TTC549 (cell line): ENCODE data around the gene FOXO1.
"Not testable (repeated sequence)": the region's sequence is repeated elsewhere in the genome, so short reads cannot be mapped to it uniquely, and the experiment has no call there.

Experiments
- FAIRE-seq: peaks from 2 replicates; lab custom pipeline; 2012; peaks lifted over from hg19 to GRCh38; lab: Jason Lieb, UNC

FOXO1 gene

DNA sequence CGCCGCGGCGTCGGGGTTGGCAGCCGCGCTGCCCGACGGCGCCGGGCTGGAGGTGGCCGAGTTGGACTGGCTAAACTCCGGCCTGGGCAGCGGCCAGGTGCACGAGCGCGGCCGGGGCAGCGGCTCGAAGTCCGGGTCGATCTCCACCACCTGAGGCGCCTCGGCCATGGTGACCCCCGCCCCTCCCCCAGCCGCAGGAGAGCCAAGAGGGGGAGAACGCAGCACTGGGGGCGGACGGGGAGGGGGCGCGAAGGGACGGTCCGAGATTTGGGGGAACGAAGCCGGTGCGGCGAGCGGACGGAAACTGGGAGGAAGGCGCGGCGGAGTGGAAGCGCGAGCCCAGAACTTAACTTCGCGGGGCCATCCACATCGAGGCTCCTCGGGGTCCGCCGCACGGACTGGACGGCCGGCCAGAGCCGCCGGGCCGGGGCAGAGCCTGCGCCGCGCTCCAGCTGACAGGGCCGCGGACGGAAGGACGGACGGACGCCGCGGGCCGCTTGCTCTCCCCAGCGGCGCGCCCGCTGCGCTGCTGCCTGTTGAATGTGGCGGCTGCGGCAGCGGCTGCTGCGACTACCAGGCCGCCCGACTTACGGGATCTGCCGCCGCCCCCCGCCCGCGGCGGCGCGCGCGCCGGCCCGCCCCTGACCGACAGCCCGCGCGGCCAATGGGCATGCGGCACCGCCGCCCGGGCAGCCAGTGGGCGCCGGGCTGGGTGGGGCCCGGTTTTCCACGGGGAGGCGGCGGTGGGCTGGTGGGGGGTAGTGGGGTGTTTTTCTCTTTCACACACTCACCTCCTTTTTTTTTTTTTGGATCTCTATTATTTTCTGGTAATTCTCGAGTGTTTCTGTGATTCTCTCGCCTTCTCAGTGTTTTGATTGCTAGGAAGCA, at the start of gene FOXO1:
Gene FOXO1, minus strand, starts transcription at position 597 of the 888 bp plus-strand sequence. Its CDS starts 429 bp downstream, at position 168.
- FAIRE-seq = no peak

DNA sequence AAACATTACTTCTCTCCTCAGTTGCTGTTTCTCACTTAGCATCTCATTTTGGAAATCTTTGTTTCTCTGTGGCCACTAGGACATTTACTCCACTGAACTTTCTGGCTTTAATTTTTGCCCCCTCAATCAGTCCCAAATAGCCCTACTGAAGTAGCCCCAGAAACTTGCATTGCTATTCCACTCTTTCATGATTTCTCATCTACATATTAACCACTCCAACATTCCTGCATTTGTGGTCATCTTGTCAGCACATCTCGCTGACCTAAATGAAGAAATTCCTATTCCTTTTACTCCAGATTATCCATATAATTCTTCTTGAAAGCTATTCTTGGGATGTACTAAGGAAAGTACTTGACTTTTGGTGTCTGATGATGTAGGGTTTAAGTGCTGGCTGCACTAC, 48.0 kb upstream of the FOXO1 start:
- not testable (repeated sequence) for FAIRE-seq

DNA sequence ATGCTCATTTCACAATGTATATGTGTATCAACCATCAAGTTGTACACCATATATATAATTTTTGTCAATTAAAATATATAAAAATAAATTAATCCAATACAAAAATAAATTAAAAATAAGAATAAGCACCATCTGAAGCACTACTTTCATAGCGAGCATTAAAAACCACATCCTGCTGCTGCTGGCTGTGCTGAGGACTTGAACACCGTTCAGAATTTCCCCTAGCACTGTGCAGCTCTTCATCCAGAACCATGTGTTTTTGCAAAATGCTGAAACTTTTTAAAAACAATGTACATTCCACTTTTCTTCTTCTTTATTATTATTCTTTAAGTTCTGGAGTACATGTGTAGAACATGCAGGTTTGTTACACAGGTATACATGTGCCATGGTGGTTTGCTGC, 40.0 kb upstream of the FOXO1 start:
- no peak for FAIRE-seq

DNA sequence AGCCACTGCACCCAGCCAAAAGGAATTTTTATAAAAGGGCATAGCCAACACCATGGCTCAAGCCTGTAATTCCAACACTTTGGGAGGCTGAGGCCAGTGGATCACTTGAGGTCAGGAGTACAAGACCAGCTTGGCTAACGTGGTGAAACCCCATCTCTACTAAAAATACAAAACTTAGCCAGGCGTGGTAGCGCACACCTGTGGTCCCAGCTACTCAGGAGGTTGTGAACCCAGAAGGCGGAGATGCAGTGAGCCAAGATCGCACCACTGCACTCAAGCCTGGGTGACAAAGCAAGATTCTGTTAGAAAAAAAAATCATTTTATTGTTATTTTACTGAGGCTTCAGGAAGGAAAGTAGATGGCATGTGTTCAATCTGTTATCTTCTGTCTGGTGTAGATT, 31.3 kb upstream of the FOXO1 start:
- FAIRE-seq = no peak

DNA sequence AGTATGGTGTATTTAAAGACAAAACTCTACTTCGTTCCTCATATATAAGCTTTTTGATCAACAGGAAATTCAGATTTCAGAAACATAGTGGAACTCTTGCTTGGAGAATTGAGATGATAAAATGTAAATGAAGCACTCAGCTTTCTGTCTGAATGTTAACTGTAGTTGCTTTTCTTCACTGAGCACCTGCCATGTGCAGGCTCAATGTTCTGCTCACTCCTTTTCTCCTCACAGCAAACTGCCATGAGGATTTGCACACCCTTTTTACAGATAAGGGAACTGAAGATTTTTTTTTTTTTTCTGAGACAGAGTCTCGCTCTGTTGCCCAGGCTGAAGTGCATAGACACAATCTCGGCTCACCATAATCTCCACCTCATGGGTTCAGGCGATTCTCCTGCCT, 28.0 kb upstream of the FOXO1 start:
- FAIRE-seq = no peak

DNA sequence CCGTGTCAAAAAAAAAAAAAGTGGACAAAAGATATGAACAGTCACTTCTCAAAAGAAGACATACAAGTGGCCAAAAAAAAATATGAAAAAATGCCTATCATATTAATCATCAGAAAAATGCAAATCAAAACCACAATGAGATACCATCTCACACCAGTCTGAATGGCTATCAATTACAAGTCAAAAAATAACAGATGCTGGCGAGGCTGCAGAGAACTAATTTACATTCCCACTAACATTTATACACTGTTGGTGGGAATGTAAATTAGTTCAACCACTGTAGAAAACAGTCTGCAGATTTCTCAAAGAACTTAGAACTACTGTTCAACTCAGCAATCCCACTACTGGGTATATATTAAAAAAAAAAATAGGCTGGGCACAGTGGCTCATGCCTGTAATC, 26.5 kb upstream of the FOXO1 start:
- no peak for FAIRE-seq

DNA sequence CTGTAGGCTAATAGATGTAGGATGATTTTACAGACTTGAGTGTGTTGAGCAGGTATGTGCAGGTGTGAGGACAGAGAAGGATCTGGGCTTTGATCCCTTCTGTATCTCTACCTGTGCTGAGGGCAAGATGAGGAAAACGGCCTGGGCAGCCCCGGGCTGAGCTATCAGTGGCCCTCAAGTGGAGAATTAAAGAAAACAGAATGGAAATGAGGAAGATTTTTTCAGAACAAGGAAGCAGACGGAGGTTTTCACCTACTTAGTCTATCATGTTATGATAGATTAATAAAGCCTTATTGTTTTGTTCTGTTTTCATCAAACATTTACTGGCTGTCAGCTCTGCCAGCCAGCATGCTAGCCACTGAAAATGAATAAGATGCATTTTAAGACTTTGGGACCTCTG, 22.3 kb upstream of the FOXO1 start:
- no peak for FAIRE-seq

DNA sequence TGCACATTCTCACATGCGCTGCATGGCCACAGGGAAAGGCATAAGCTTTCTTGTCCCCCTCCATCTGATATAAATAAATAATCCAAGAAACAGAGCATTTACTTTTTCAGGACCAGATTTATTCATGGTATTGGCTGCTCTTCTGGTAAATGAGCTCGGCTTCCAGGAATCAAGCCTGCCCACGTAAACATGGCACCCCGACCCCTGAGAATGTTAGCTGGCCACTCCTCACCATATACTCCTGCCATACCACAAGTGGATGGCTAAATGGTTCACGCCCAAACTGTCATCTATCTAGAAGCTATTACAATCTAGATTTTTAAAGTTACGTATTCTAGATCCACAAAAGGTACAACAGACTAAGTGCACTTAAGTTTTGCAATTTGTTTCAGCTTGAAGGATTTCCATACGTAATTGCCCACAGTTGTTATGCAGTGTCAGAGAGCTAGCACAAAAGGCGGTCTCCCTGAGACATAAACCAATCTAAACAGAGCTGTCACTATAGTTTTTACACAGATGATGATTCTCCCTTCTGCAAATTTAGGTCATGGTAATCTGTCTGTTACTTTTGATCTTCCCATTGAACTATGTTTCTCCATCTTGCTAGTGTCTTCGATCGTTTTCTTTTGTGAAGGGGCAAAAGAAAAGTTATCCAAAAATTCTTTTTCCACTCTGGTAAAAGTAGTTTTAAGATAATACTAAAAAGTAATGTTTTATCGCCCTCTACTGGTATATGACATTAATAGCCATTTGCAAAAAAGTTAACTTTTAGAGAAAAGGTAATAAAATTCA, 16.2 kb upstream of the FOXO1 start:
- peak; percentile 87 for FAIRE-seq

DNA sequence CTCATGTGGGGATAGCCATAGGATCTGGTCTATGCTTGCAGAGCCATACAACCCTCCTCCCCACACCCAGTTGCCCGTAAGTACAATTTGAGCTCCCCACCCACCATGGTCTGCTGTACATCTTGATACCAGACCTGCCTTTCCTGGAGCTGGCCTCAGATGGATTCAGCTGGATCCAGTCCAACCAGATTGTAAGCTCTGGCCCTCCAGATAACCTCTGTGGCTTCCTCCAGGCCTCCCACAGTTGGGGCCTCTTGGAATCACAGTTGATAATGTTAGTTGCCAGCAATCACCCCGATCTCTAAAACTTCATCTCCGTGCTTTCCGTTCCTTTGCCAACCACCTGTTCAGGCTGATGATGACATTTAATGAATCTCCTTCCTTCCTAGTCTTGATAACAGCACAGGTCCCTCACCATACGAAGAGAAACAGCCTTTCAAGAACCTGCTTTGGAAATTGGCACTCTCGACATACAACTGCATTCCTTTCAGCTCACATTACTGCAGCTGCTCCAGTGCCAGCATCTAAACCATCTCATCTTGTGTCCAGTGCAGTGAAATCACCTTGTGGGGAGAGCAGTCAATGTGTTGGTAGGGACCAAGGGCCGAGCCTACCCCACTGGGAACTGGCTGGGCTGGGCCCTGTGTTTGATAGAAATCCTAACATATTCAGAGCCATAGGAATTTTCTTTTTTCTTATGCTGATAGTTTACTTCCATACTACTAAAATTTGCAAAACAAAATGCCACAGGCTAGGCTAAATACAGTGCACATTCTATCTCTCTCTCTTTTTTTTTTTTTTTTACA, 15.1 kb upstream of the FOXO1 start:
- no peak for FAIRE-seq

DNA sequence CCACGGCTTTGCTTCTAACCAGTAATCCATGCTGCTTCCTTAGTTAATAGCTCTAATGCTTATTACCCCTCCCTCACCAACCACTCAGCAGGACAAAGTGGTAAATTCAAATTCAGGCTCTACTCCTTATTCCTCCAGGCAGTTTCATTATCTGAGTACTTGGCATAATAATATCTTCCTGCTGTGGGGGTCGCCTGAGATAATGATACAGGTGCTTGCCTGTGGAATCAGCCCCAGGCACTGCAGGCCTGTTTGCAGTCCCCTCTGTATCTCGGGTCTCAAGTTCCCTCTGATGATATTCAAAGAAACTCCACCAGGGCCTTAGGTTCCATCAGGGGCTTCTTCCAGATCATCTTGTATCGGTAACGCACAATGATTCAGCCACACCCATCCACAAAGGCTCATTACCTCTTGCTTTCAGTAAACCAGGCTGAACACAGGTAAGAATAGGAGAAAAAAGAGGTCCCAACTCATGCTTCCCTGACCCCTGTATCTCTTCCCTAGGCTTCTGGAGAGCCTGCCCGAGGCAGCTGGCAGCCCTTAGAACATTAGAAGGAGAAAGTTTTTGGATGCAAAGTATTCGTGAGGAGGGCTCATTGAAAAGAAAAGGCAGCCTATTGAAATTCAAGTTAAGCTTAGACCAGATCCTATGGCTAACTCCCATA, 14.3 kb upstream of the FOXO1 start:
- no peak for FAIRE-seq

DNA sequence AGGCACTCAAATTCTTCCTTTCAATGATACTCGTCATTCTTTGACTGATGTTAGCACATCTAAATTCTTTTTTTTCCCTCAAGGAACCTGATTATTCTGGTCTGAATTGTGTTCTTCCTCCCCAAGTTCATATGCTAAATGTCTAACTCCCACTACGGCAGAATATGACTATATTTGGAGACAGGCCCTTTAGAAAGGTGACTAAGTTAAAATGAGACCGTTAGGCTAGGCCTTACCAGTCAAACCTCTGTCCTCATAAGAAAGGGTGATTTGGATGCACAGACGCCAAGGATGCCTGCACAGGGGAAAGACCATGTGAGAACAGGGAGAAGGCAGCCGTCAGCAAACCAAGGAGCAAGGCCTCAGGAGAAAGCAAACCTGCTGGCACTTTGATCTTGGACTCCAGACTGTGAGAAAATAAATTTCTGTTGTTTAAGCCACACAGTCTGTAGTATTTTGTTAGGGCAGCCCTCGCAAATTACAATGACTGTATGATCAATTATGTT, 13.1 kb upstream of the FOXO1 start:
- no peak for FAIRE-seq

DNA sequence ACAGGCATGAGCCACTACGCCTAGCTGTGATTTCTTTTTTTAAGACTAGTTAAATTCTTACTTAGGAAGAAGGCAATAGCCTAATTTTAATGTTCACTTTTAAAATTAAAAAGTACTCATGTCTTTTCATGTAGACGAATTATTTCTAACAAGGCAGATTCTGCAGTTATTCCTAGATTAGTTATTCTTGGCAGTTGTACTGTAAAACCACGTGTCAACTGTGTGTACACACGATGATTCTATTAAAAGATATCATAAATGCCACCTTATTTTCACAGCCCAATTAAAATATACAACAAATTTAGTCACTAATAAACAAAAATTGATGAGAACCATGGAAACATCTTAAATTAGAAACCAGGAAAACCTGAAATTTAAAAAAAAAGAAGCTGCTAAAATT, 10.6 kb upstream of the FOXO1 start:
- FAIRE-seq = no peak

DNA sequence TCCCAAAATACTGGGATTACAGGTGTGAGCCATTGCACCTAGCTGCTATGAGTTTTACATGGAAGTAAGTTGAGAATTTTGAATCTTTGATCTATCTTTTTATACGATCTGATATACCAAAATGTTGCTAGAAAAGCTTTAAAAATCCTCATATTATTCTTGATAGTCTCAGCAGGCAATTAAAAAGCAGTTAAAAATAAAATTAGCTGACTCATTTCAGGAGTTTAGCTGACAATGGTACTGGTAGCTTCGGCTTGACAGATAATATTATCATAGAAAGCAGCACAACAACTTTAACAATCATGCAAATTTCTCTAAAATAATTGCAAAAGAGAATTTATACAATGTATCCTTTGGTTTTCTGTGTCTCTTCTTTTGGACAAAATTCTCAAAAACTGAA, 9.6 kb upstream of the FOXO1 start:
- FAIRE-seq = no peak

DNA sequence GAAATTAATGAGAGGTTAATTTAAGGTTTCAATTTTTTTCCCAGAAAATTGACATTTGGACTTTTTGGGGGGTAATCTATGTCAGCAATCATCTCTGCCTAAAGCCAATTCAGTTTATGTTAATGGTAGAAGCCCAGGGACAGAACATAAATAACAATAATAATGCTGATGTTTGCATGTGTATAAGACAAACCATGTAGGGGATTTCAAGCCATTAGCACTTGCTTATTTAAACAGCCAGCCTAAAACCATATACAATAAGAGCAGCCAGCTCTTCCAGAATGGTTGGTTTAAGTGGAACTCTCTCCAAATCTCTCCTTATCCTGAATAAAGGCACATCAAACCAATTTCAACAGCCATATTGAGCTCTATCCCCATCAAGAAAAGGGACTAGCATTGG, 7.0 kb upstream of the FOXO1 start:
- FAIRE-seq = no peak

DNA sequence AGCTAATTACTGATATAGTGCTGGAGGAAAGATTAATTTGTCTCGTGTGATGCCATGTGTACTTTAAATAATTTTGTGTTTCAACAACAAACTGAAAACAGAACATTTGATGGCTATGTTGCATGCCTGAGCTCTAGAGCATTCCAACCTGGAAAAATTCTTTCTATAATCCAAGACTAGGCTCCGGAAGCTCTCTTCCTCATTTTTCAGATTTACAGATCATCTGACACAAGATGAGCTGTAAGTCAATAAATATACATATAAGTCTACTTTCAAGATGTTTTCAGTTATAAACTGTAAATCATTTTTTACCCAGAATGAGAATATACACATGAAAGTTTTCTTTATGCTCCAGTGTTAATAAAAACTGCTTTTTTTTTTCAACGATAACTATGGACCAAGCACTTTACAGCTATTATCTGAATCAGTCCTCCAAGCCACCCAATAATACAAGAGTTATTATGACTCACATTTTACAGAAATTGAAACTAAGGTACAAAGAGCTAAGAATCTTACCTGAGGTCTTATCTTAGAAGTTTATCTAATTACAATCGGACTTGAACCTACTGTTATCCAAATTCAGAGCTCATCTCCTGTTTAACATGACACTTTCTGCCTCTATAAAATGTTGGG, 6.4 kb upstream of the FOXO1 start:
- FAIRE-seq = no peak

DNA sequence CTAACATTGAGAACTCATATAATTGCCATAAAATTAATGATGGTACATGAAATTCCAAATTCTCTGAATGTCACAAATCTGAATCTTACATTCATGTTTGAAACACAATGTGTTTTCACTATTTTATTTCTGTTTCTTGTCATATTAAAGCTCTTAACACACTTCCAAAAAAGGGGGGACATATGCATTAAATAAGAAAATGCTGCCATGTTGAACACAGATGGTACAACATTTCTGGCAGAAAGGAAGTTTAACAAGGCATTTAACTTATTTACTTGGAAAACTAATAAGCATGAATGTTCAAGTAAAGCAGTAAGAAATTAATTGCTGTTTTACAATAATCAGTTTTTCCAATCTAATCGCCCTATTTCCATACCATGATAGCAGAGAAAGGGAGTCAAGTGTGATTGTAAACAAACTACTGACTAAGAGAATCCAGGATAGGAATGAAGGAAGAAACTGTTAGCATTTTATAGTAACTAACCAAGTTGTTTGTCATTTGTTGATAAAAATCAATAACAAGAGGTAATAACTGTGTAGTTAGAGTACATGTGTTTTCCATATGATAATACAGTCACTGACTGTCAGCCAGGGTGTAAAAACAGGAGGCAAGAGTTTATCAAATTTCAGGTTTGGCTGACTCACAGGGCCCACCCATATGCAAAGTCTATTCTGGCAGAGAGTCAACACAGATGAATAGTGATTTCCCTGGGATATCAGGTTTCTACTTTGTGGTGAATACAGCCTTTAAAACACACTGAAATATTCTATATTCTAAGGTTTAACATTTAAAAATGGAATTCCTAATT, 5.7 kb upstream of the FOXO1 start:
- FAIRE-seq = no peak

DNA sequence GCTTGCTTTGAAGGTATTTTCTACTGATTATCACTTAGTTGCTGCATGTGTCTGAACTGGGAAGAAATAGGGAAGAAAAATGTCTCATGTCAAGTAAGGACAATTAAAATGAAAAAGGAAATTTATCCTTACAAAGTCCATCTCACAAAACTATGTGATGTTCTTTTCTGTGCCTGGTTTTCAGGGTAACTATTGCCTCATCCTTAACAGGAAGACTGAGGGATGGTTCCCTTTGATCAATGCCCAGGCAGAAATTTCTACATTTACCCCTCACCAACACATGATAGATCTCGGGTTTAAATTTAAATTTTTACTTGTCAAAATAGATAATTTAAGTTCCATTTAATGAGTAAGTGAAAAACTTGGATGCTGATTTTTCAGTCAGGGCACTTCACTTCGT, 3.9 kb upstream of the FOXO1 start:
- no peak for FAIRE-seq

DNA sequence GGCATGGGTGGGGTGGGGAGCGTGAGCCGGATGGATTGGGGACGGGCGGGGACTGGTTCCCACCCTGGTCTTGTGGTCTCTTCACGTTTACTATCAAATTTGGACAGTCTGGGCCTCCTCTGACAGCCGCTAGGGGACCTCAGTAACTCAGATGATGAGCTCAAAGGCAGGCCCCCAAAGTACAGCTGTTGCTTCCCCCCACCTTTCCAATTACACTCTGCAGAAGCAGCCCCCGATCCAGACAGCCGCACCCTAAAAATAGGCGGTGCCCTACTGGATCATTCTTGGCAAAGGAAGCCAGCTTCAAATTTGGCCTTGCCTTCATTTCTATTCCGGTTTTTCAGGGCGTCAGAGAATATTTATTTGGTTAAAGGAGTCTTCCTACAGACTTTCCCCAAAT, 1.9 kb upstream of the FOXO1 start:
- no peak for FAIRE-seq

DNA sequence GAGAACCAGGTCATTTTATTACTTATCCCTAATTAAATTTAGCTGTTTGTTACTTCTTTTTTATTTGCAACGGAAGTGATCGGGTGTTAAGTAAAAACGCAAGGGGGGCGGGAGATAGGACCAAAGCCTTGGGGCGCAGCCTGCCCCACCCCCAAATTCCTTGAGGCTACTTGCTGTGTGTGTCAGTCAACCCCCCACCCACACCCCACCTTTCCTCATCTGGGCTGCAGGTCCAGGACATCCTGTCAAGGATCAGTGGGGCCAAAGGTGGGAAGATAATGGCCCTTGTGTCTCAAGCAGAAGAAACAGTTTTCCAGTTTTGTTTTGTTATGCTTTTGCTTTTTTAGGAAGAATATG, 1.2 kb upstream of the FOXO1 start:
- FAIRE-seq = no peak

DNA sequence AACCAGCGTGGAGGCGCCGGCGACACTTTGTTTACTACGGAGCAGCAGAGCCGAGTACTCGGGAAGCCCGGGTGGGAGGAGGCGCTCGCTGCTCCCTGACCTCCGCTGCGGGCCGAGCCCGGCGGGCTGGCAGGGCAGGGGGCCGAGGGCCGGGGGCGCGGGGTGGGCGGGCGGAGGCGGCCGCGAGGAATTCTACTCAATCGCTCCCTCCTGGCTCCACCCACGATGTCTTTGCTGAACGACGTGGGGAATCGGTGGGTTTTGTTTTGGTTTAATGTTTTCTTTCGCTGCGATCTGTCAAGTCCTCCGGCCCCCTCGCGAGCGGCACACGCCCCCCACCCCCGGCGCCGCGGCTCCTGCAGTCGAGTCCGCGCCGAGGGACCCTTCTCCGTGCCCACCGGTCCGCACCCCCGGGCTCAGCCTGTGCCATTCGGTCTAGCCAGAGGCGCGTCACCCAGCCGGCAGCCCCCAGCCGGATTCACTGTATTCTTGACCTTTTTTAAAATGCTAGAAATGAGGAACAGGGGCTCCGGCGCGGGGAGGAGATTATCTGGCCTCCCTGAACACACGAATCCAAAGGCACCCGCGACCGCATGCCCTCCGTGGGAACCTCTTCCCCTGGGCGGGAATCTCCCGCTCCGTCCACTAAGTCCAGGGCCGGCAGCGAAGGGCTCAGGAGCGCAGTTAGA, 636 bp upstream of the FOXO1 start:
- no peak for FAIRE-seq
